NCI-H748 treated with DMSO at 0.1 percent for 48 hours (cell line): Measurements from ENCODE around the gene VWA5A.
"Not testable (repeated sequence)": the region's sequence is repeated elsewhere in the genome, so short reads cannot be mapped to it uniquely, and the experiment has no call there.

Source experiments
- DNase-seq: peaks from one replicate; lab custom pipeline; 2025; lab: John Stamatoyannopoulos, UW

The VWA5A gene

GRCh38 chr11:124170315-124170714 lies 55.1 kb downstream of the VWA5A start:
- not testable (repeated sequence) for DNase-seq

DNA sequence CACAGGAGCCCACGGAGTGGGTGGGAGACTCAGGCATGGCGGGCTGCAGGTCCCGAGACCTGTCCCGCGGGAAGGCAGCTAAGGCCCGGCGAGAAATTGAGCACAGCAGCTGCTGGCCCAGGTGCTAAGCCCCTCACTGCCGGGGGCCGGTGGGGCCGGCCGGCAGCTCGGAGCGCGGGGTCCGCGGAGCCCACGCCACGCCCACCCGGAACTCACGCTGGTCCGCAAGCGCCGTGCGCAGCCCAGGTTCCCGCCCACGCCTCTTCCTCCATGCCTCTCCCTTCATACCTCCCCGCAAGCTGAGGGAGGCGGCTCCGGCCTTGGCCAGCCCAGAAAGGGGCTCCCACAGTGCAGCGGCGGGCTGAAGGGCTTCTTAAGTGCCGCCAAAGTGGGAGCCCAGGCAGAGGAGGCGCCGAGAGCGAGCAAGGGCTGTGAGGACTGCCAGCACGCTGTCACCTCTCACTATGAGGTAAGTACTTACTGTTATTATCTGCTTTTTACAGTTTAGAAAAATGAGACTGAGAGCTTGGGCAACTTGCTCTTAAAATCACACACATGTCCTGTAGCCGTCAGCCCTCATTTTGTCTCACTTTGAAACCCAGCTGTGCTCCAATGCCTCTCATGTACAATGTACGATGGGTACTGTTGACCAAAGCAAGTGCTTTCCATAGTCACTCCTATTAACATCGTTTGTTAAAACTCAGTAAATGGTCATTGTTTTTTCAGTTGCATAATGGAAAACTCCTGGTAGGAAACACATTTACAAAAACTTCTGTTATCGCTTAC lies 55.7 kb downstream of the VWA5A start:
- DNase-seq: no peak

DNA sequence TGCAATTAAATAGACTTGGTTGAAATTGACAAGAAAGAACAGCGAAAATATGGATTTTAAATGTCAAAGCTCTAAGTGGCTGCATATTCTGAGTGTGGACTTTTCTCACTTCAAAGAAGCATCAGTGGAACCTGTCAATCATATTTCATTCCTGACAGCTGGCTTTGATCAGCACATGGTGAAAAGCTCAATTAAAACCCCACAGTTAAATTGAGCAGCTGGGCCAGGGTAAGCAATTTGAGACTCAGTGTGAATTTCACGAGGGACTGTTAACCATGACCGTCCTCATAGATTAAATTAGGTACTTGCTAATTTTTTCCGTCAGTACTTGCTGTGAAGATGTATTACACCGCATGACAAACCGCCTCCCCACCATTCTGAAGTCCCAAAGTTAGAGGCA lies 56.9 kb downstream of the VWA5A start:
- DNase-seq: no peak

GRCh38 chr11:124172599-124172998 lies 57.3 kb downstream of the VWA5A start:
- DNase-seq: no peak

DNA sequence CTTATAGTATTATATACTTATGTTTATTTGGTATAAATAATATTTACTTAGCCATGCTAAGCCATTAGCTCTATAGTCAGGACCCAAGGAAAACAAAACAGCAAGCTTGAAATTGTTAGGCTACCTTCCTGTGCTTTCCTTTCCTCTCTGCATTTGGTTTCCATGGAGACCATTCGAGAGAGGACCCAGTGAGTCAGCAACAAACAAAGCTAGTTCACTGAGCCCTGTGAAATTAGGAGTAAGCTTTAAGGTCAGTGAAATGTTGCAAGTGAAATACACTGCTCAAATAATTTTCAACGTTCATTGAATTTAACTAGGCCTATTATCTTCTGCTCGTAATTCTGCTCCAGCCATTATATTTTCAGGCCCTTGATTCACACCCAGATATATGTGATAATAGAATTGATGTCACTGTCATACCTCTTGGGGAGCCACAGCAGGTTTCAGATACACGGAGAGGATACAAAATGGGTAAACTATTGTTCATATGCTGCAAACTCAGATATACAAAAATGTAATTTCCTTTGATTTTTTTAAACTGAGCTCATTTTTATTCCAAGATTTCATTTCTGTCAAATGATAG lies 58.8 kb downstream of the VWA5A start:
- DNase-seq: peak; percentile 87

- DNase-seq: no peak
Measured at GRCh38 chr11:124176925-124177715, 61.9 kb downstream of the VWA5A start.

DNA sequence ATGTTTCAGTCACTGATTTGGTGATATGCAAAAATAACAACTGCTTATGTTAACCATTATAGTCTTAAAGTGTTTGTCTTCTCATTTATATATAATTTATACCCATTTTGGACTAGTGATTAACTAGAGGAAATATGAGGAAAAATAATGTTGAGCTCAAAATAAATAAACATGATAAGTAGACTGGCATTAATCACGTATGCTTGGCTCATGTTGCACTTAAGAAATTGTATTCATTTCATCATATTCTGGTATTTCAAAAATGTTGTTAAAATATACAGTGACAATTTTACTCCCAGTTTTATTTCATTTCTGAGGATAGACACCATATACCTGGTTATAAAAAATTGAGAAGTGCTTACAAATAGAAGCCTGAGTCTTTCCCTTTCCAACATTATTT lies 64.1 kb downstream of the VWA5A start:
- no peak for DNase-seq

DNA sequence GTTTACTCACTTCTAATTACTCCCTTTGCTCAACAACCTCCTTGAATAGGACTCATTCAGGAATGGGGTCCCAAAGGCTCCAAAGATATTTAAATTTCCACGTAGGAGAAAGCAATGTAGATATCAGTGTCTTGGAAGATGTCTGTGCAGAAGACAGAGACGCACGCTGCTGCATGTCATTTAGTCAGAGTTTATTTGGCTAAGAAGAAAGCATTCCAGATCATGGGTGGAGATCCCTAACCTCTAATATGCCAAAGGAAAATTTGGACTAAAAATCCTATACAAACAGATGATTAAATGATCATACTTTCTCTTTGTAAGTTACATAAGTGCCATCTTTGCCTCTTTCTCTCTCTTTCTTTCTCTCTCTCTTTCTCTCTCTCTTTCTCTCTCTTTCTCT lies 67.8 kb downstream of the VWA5A start, which contains the start of gene OR10D3:
TSS of gene OR10D3 (plus strand) at position 278 of the 400 bp plus-strand sequence. CDS start 1,925 bp downstream, outside the sequence.
- DNase-seq: no peak

GRCh38 chr11:124190298-124191139 lies 75.3 kb downstream of the VWA5A start:
- no peak for DNase-seq

GRCh38 chr11:124193221-124194010 lies 78.2 kb downstream of the VWA5A start:
- no peak for DNase-seq

DNA sequence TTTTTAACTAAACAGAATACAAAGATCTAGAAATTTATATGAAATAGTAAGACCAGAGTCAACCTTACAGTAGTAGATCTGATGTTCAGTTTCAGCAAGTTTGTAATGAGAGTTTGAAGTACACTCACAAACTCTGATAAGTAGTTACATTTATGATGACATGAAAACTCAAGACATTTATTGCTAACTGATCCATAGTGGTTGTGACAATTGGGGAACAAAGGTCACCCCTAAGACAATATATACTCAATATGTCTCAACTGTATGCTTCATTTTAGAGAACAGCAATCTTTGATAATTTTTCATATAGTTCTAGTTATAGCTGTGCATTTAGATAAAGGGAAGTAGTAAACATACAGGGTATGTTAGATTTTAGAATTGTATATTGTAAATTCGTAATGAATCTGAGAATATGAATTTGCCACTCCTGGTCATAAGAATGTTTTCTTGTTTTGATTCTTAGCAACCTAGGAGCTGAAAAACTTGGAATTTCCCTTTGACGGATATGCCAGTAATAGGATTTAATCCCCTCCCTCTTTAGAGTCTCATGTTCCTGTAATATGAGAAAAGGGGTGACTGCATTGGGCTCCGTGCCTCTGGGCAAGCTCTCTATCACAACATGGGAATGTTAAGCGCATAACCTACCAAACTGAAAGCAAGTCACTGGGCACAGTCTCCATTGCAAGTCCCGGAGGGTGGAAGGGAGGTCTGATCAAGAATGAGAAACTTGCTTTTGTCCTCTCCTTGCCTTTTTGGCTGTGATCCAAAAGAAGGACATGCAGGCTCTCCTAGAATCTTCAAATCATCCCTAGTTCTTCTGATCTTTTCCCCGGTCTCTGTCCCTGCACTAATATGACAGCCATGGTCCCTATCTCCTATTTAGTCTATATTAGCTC lies 79.3 kb downstream of the VWA5A start:
- DNase-seq: no peak

GRCh38 chr11:124195189-124195734 lies 80.0 kb downstream of the VWA5A start:
- DNase-seq: peak; percentile 59
